SU-DHL-6 (cell line): ENCODE data around the gene STK32B.

ENCODE experiments used
- H2AFZ ChIP-seq: fragments of 200-600 bp; sonication (generic); 2 replicates; pipeline ENCODE4 v1.6.1; 2014; ENCODE audit warnings: low read depth, mild to moderate bottlenecking, moderate library complexity, mixed read lengths, antibody characterized with exemption, low read length; ENCODE audit not compliant: severe bottlenecking
- H3F3A ChIP-seq: fragments of 200-600 bp; shearing (Covaris generic); 2 replicates; pipeline ENCODE4 v1.6.0; 2016; ENCODE audit warnings: antibody characterized with exemption, mild to moderate bottlenecking; ENCODE audit not compliant: insufficient read depth
- H3K27ac ChIP-seq: fragments of 200-600 bp; sonication (generic); 2 replicates; pipeline ENCODE4 v1.5.1; 2016; ENCODE audit warnings: low read depth, mild to moderate bottlenecking, low read length, moderate library complexity, mixed read lengths
- H3K27me3 ChIP-seq: fragments of 200-600 bp; sonication (generic), shearing (Covaris generic); 2 replicates; pipeline ENCODE4 v1.6.0; 2014; ENCODE audit warnings: mild to moderate bottlenecking, low read length
- H3K36me3 ChIP-seq: fragments of 200-600 bp; sonication (generic); 2 replicates; pipeline ENCODE4 v1.6.1; 2014; ENCODE audit warnings: mild to moderate bottlenecking, low read length, mixed read lengths
- H3K4me2 ChIP-seq: fragments of 300-600, 200-600 bp; shearing (Covaris generic), sonication (generic); 2 replicates; pipeline ENCODE4 v1.6.0; 2014; ENCODE audit warnings: low read length, low read depth, mild to moderate bottlenecking; ENCODE audit not compliant: poor library complexity, severe bottlenecking
- H3K4me3 ChIP-seq: fragments of 200-600 bp; sonication (generic); 2 replicates; pipeline ENCODE4 v1.5.1; 2014; ENCODE audit warnings: antibody characterized with exemption, low read length, mild to moderate bottlenecking, mixed read lengths; ENCODE audit not compliant: insufficient read depth, poor library complexity, severe bottlenecking
- H3K79me2 ChIP-seq: fragments of 200-600 bp; sonication (generic); 2 replicates; pipeline ENCODE4 v1.6.1; 2014; ENCODE audit warnings: mild to moderate bottlenecking, low read length, moderate library complexity; ENCODE audit not compliant: insufficient read depth
- H3K9ac ChIP-seq: fragments of 200-600 bp; sonication (generic); 2 replicates; pipeline ENCODE4 v1.7.0; 2014; ENCODE audit warnings: mild to moderate bottlenecking, low read length
- H3K9me2 ChIP-seq: fragments of 200-600 bp; sonication (generic); replicated peaks from 2 replicates; pipeline ENCODE4 v1.6.1; 2014; ENCODE audit warnings: low read length; ENCODE audit not compliant: insufficient read depth
- H3K9me3 ChIP-seq: fragments of 200-600 bp; sonication (generic); 2 replicates; pipeline ENCODE4 v1.6.1; 2014; ENCODE audit warnings: low read length, mixed read lengths; ENCODE audit not compliant: insufficient read depth
- H4K20me1 ChIP-seq: fragments of 200-600 bp; sonication (generic); 2 replicates; pipeline ENCODE4 v1.6.1; 2014; ENCODE audit warnings: low read depth, mild to moderate bottlenecking, antibody characterized with exemption, low read length, moderate library complexity, mixed read lengths
- EZH2phosphoT487 ChIP-seq: fragments of 200-600 bp; sonication (generic), shearing (Covaris generic); conservative IDR thresholded peaks from 2 replicates; pipeline ENCODE4 v1.6.1; 2018; ENCODE audit warnings: mild to moderate bottlenecking, antibody characterized with exemption, low read length, moderate library complexity, mixed read lengths
- TF ChIP-seq, protein P1 (sequence below): fragments of 200-600 bp; sonication (generic); IDR thresholded peaks from one replicate; pipeline ENCODE4 v1.5.1; 2017; ENCODE audit warnings: antibody characterized with exemption, mild to moderate bottlenecking, low read length, moderate library complexity; ENCODE audit not compliant: insufficient read depth, poor library complexity, severe bottlenecking

STK32B gene

DNA sequence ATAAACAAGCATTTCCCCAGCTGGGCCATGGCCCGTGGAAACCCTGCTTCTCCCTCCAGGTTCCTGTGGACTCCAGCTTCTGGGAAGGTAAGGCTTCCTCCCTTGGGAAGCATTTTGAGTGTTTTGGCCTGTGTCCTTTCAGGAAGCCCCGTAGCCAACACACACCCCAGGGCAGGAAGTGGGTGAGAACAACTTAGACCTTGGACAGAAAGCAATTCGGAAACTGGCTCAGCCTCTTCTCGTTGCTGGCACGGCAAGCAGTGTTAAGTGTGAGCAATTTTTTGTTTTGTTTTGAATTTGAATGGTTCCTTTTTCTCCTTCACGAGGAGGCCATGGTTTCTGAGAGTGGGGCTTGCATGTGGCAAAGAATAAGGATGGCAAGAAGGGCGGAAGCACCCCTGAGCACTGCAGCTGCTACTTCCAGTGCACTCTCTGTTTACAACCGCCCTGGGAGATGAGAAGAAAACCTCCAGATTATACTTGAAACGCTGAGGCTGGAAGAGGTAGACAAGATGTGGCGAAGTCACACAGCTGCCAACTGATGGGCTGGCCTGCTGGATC lies 17.9 kb upstream of the STK32B start:
- Histone ChIP-seq H3K79me2 (no peaks in the 10 kb centered on the region), H3K9ac (no peak overlapping the region), H3K4me3 (no peak overlapping the region), H3K9me2 (no peaks in the 10 kb centered on the region), H3K27me3 (no peaks in the 10 kb centered on the region), H2AFZ (no peak overlapping the region), H3K27ac (no peak overlapping the region), H4K20me1 (no peaks in the 10 kb centered on the region), H3K36me3 (no peaks in the 10 kb centered on the region), H3K4me2 (no peak overlapping the region), H3F3A (no peaks in the 10 kb centered on the region), H3K9me3 (no peaks in the 10 kb centered on the region)
- TF ChIP-seq, protein P1, sequence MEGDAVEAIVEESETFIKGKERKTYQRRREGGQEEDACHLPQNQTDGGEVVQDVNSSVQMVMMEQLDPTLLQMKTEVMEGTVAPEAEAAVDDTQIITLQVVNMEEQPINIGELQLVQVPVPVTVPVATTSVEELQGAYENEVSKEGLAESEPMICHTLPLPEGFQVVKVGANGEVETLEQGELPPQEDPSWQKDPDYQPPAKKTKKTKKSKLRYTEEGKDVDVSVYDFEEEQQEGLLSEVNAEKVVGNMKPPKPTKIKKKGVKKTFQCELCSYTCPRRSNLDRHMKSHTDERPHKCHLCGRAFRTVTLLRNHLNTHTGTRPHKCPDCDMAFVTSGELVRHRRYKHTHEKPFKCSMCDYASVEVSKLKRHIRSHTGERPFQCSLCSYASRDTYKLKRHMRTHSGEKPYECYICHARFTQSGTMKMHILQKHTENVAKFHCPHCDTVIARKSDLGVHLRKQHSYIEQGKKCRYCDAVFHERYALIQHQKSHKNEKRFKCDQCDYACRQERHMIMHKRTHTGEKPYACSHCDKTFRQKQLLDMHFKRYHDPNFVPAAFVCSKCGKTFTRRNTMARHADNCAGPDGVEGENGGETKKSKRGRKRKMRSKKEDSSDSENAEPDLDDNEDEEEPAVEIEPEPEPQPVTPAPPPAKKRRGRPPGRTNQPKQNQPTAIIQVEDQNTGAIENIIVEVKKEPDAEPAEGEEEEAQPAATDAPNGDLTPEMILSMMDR = no peak
- TF ChIP-seq EZH2phosphoT487 = no peak

- Histone ChIP-seq H3K79me2 (no peaks in the 10 kb centered on the region), H3F3A (no peaks in the 10 kb centered on the region), H3K27ac (no peak overlapping the region), H3K4me2 (no peak overlapping the region), H3K36me3 (no peaks in the 10 kb centered on the region), H3K9me3 (no peaks in the 10 kb centered on the region), H3K27me3 (no peaks in the 10 kb centered on the region), H3K9me2 (no peaks in the 10 kb centered on the region), H4K20me1 (no peaks in the 10 kb centered on the region), H3K4me3 (no peak overlapping the region), H2AFZ (no peak overlapping the region), H3K9ac (no peak overlapping the region)
- TF ChIP-seq, protein P1 = no peak
- TF ChIP-seq EZH2phosphoT487 = no peak
Observed at GRCh38 chr4:5034206-5034605, 17.1 kb upstream of the STK32B start.

GRCh38 chr4:5036239-5036638 lies 15.0 kb upstream of the STK32B start:
- H3K79me2 ChIP-seq = no peaks in the 10 kb centered on the region
- H3K9ac ChIP-seq = no peak overlapping the region
- H3F3A ChIP-seq = no peaks in the 10 kb centered on the region
- no peak overlapping the region for H3K27ac ChIP-seq
- no peak for TF ChIP-seq EZH2phosphoT487
- TF ChIP-seq, protein P1 = no peak
- H2AFZ ChIP-seq = no peak overlapping the region
- no peaks in the 10 kb centered on the region for H3K36me3 ChIP-seq
- H3K4me2 ChIP-seq = no peak overlapping the region
- H4K20me1 ChIP-seq = no peaks in the 10 kb centered on the region
- H3K9me2 ChIP-seq = no peaks in the 10 kb centered on the region
- H3K27me3 ChIP-seq = no peaks in the 10 kb centered on the region
- H3K9me3 ChIP-seq = no peaks in the 10 kb centered on the region
- H3K4me3 ChIP-seq = no peak overlapping the region
